HepG2 (cell line): Measurements from ENCODE around the gene ECPAS. TPM values are rescaled to one million over a fixed set of nuclear protein-coding genes. Genes with fewer than 3 reads are reported as not detected.

Source experiments
- ATAC-seq: fragments of 200-7000 bp; cut with Tn5 transposase; 3 replicates; pipeline ENCODE4 v1.9.1; 2020; ENCODE audit warnings: mild to moderate bottlenecking, moderate library complexity
- BruUV-seq: library from RNA; stranded (reverse); fragments of 400-500 nt; replicated peaks from 2 replicates; lab custom pipeline; 2021; lab: Mats Ljungman, UMichigan
- CTCF ChIA-PET: fragments of 300-600 bp; formaldehyde crosslinking; extraction: SDS; loops from one replicate; lab custom pipeline; 2021; ENCODE audit warnings: low total read pairs, inconsistent platforms, low intra/inter-chr PET ratio; lab: Yijun Ruan, JAX
- POLR2A ChIA-PET: fragments of 350-600 bp; sonication (Branson Sonifier 250); formaldehyde crosslinking; loops from one replicate; lab custom pipeline; 2020; ENCODE audit warnings: antibody characterized with exemption, inconsistent platforms; lab: Yijun Ruan, JAX
- DNase-seq: peaks from one replicate; pipeline ENCODE4 v3.0.0-alpha.2; 2015; ENCODE audit warnings: low spot score
- FAIRE-seq: peaks from 3 replicates; lab custom pipeline; 2011; peaks lifted over from hg19 to GRCh38; lab: Jason Lieb, UNC
- H2AFZ ChIP-seq: one replicate; pipeline ENCODE4 v1.6.1; 2011; ENCODE audit warnings: low read length, inconsistent platforms
- H3K27ac ChIP-seq: fragments of 300-600 bp; 3 replicates; pipeline ENCODE4 v1.8.0; 2011; ENCODE audit warnings: mixed run types, mild to moderate bottlenecking, mixed read lengths, low read length, inconsistent platforms; ENCODE audit not compliant: insufficient read depth; ENCODE audit errors: extremely low read length
- H3K27me3 ChIP-seq, 2 experiments: fragments of 200-600 bp in 1 of 2; 2 replicates in 1 of 2; 3 replicates in 1 of 2; pipeline versions ENCODE4 v1.6.0 to v1.8.0; 2011; ENCODE audit warnings: low read length in 2 of 2, mild to moderate bottlenecking in 2 of 2, moderate library complexity in 2 of 2, inconsistent platforms in 1 of 2; ENCODE audit not compliant: insufficient read depth in 2 of 2, control insufficient read depth in 1 of 2
- H3K36me3 ChIP-seq, 2 experiments: fragments of 200-600 bp in 1 of 2; replicated peaks in 1 of 2; 2 replicates in 1 of 2; 3 replicates in 1 of 2; pipeline versions ENCODE4 v1.5.1 to v1.8.0; 2011; ENCODE audit warnings: low read length in 2 of 2, inconsistent platforms in 1 of 2; ENCODE audit not compliant: insufficient read depth in 2 of 2, control insufficient read depth in 1 of 2
- H3K4me1 ChIP-seq: 2 replicates; pipeline ENCODE4 v1.5.1; 2012; ENCODE audit warnings: low read length, inconsistent platforms; ENCODE audit not compliant: insufficient read depth
- H3K4me2 ChIP-seq: 2 replicates; pipeline ENCODE4 v1.6.0; 2011; ENCODE audit warnings: low read depth, low read length, inconsistent platforms
- H3K4me3 ChIP-seq, 3 experiments: fragments of 200-600 bp in 1 of 3; sonication (generic), shearing (Covaris generic) in 1 of 3; replicated peaks in 1 of 3; 2 replicates each; pipeline ENCODE4 v1.5.1; 2011 to 2016; ENCODE audit warnings: low read length in 3 of 3, inconsistent platforms in 2 of 3, low read depth in 2 of 3, mild to moderate bottlenecking in 2 of 3, control low read depth in 1 of 3, mixed read lengths in 1 of 3; ENCODE audit not compliant: insufficient read depth in 1 of 3
- H3K79me2 ChIP-seq: one replicate; pipeline ENCODE4 v1.6.1; 2011; ENCODE audit warnings: low read length, inconsistent platforms; ENCODE audit not compliant: insufficient read depth
- H3K9ac ChIP-seq: 2 replicates; pipeline ENCODE4 v1.6.0; 2011; ENCODE audit warnings: mild to moderate bottlenecking, low read depth, low read length, inconsistent platforms; ENCODE audit not compliant: insufficient read depth
- H3K9me3 ChIP-seq: 2 replicates; pipeline ENCODE4 v1.5.1; 2012; ENCODE audit warnings: mild to moderate bottlenecking, low read length
- H4K20me1 ChIP-seq: 2 replicates; pipeline ENCODE4 v1.6.0; 2011; ENCODE audit warnings: inconsistent platforms, mild to moderate bottlenecking, low read length, moderate library complexity; ENCODE audit not compliant: insufficient read depth
- ESRRA ChIP-seq: sonication (generic); formaldehyde crosslinking; IDR thresholded peaks from 2 replicates; pipeline ENCODE4 v1.5.1; 2020; ENCODE audit warnings: mild to moderate bottlenecking, low read depth, missing genetic modification reagents
- ETV6 ChIP-seq: sonication (generic); formaldehyde crosslinking; conservative IDR thresholded peaks from 2 replicates; pipeline ENCODE4 v1.4.0; 2020; ENCODE audit warnings: missing genetic modification reagents
- GTF3A ChIP-seq: sonication (generic); formaldehyde crosslinking; conservative IDR thresholded peaks from 2 replicates; pipeline ENCODE4 v1.4.0; 2020; ENCODE audit warnings: mild to moderate bottlenecking, missing genetic modification reagents
- MAFF ChIP-seq: IDR thresholded peaks from 2 replicates; pipeline ENCODE4 v1.6.1; 2011; ENCODE audit warnings: low read depth, low read length, improper control_type of control experiment
- MIER2 ChIP-seq: IDR thresholded peaks from 2 replicates; pipeline ENCODE4 v1.6.1; 2016; ENCODE audit warnings: missing biosample characterization, missing genetic modification reagents
- SIN3A ChIP-seq: IDR thresholded peaks from 2 replicates; pipeline ENCODE4 v1.6.1; 2011; ENCODE audit warnings: low read depth, mild to moderate bottlenecking, control low read depth, low read length, borderline replicate concordance
- SMC3 ChIP-seq: IDR thresholded peaks from 2 replicates; pipeline ENCODE4 v1.6.1; 2011; ENCODE audit warnings: low read length, improper control_type of control experiment
- SPEN ChIP-seq: sonication (generic); formaldehyde crosslinking; IDR thresholded peaks from 2 replicates; pipeline ENCODE4 v1.5.1; 2020; ENCODE audit warnings: low read depth, mild to moderate bottlenecking, missing genetic modification reagents
- ZBTB34 ChIP-seq: sonication (generic); formaldehyde crosslinking; IDR thresholded peaks from 2 replicates; pipeline ENCODE4 v1.8.0; 2022; ENCODE audit warnings: mild to moderate bottlenecking, missing genetic modification reagents
- ZNF253 ChIP-seq: sonication (generic); formaldehyde crosslinking; IDR thresholded peaks from 2 replicates; pipeline ENCODE4 v1.8.0; 2022; ENCODE audit warnings: mild to moderate bottlenecking, missing genetic modification reagents, borderline replicate concordance
- ZNF260 ChIP-seq: sonication (generic); formaldehyde crosslinking; IDR thresholded peaks from 2 replicates; pipeline ENCODE4 v1.4.0; 2020; ENCODE audit warnings: missing genetic modification reagents, low read depth, mild to moderate bottlenecking, borderline replicate concordance
- ZNF281 ChIP-seq: sonication (generic); formaldehyde crosslinking; IDR thresholded peaks from 2 replicates; pipeline ENCODE4 v1.4.0; 2020; ENCODE audit warnings: missing genetic modification reagents, borderline replicate concordance
- ZNF33B ChIP-seq: sonication (generic); formaldehyde crosslinking; IDR thresholded peaks from 2 replicates; pipeline ENCODE4 v1.5.1; 2020; ENCODE audit warnings: mild to moderate bottlenecking, missing genetic modification reagents
- ZNF350 ChIP-seq: sonication (generic); formaldehyde crosslinking; IDR thresholded peaks from 2 replicates; pipeline ENCODE4 v1.4.0; 2020; ENCODE audit warnings: mild to moderate bottlenecking, low read depth, missing genetic modification reagents, borderline replicate concordance
- ZNF414 ChIP-seq: sonication (generic); formaldehyde crosslinking; IDR thresholded peaks from 2 replicates; pipeline ENCODE4 v1.5.0; 2020; ENCODE audit warnings: missing genetic modification reagents
- ZNF691 ChIP-seq: sonication (generic); formaldehyde crosslinking; IDR thresholded peaks from 2 replicates; pipeline ENCODE4 v1.4.0; 2020; ENCODE audit warnings: missing genetic modification reagents, low read depth, mild to moderate bottlenecking, borderline replicate concordance
- WGBS: methylation state at CpG from one replicate; pipeline ENCODE4 v1.1.6; 2017; ENCODE audit warnings: low lambda C conversion rate; 5-methylcytosine and 5-hydroxymethylcytosine counted together
- in situ Hi-C: cut with HindIII; loops from 2 replicates; pipeline ENCODE4 v1.10.0; 2017; ENCODE audit warnings: low pct_unique_long_range_greater_than_20kb; ENCODE audit not compliant: extremely low pct_ligation_motif_present
- intact Hi-C: fragments of 100-400 bp; cut with micrococcal nuclease; formaldehyde crosslinking; loops from one replicate; pipeline ENCODE4 v1.10.0; 2022; ENCODE audit not compliant: unreplicated experiment
- polyA plus RNA-seq, 8 experiments: library from polyadenylated mRNA; depleted of rRNA in 3 of 8; stranded (reverse) in 7 of 8; unstranded in 1 of 8; fragments of >200 nt; fragmentation: Illumina TruSeq in 4 of 8; extraction: Trizol in 4 of 8; gene quantifications; 2 replicates each; pipeline versions ENCODE4 v1.2.1 to v1.2.3, GENCODE V29; 2011 to 2016; ENCODE audit warnings: low read depth in 4 of 8, missing spikeins in 1 of 8, mixed read lengths in 1 of 8; ENCODE audit not compliant: insufficient read depth in 1 of 8
- total RNA-seq, 5 experiments: library from RNA; depleted of rRNA; stranded (reverse); fragments of >200 nt; fragmentation: Illumina TruSeq; extraction: Trizol; gene quantifications; 2 replicates each; pipeline ENCODE4 v1.2.3, GENCODE V29; 2016; ENCODE audit warnings: low read depth in 1 of 5

Gene ECPAS
- total and polyA plus RNA-seq, 2 of the 13 experiments (the other 11 are each of a cell fraction or from before 2014, with no cell fraction given) = 35.3 to 58.0 TPM

- Histone ChIP-seq H3K4me2 (peak overlapping the region; percentile 75), H3K36me3 (0 out of 5 replicates have a peak, but pooled peaks cover 0 to 2% of the 10 kb centered on the region in 2 experiments), H3K4me3 (peak overlapping the region; percentile 83 to 95 (median 84)), H4K20me1 (peaks cover 11% of the 10 kb centered on the region; the same call in 1 of the 2 replicates), H3K27me3 (no peaks in the 10 kb centered on the region), H3K79me2 (peaks cover 49% of the 10 kb centered on the region), H2AFZ (no peak overlapping the region), H3K27ac (peak overlapping the region; percentile 94), H3K9me3 (no peaks in the 10 kb centered on the region), H3K4me1 (peaks cover 20% of the 10 kb centered on the region), H3K9ac (peak overlapping the region; percentile 87)
- DNase-seq (peak; percentile 57), FAIRE-seq (no peak), ATAC-seq (peak; percentile 81)
- TSS peak; percentile 53 for BruUV-seq
- ChIA-PET CTCF (no interaction called here), POLR2A (interaction anchor here (0.7 to 1.4 kb wide), 3 partner anchors 8 to 148 kb away, joined by 3 to 5 read pairs (median 3); partner anchors contain the start of gene DNAJC25)
- intact Hi-C loops = loop anchor here (5.0 kb wide), 1 partner anchor 46 kb away; no protein-coding TSS in a partner anchor
- in situ Hi-C loops = no loop called here
- 1% methylated on average over 18 of the region's 76 CpGs for WGBS
- TF ChIP-seq ZNF260 (CRISPR knock-in tag) = no peak
- TF ChIP-seq ZNF691 = 0 out of 2 replicates have a peak, but pooled peaks have one; percentile 28
- no peak for TF ChIP-seq ZNF281 (CRISPR knock-in tag)
- TF ChIP-seq ESRRA (CRISPR knock-in tag) = 0 out of 2 replicates have a peak, but pooled peaks have one; percentile 12
- no peak; the same call in 1 of the 2 replicates for TF ChIP-seq SPEN (CRISPR knock-in tag)
- TF ChIP-seq ZNF414 (CRISPR knock-in tag) = no peak
- no peak for TF ChIP-seq SMC3
- TF ChIP-seq SIN3A = no peak; the same call in 1 of the 2 replicates
- TF ChIP-seq ETV6 (CRISPR knock-in tag) = 0 out of 2 replicates have a peak, but pooled peaks have one; percentile 58
- no peak for TF ChIP-seq GTF3A (CRISPR knock-in tag)
- no peak for TF ChIP-seq ZNF253 (CRISPR knock-in tag)
- TF ChIP-seq ZBTB34 (CRISPR knock-in tag) = no peak
- peak; percentile 50; the same call in 1 of the 2 replicates for TF ChIP-seq ZNF350 (CRISPR knock-in tag)
- TF ChIP-seq ZNF33B = no peak; the same call in 1 of the 2 replicates
- TF ChIP-seq MIER2 (CRISPR knock-in tag) = no peak
- TF ChIP-seq MAFF = no peak
Observed at GRCh38 chr9:111482694-111483438, 1.3 kb downstream of the ECPAS start.
